Measurements from ENCODE around the gene PGM3. TPM values are rescaled to one million over a fixed set of nuclear protein-coding genes. Genes with fewer than 3 reads are reported as not detected.

Gene PGM3
- total and polyA plus RNA-seq, 2 experiments from 2014 or later, result 74.4 to 131 TPM

DNA sequence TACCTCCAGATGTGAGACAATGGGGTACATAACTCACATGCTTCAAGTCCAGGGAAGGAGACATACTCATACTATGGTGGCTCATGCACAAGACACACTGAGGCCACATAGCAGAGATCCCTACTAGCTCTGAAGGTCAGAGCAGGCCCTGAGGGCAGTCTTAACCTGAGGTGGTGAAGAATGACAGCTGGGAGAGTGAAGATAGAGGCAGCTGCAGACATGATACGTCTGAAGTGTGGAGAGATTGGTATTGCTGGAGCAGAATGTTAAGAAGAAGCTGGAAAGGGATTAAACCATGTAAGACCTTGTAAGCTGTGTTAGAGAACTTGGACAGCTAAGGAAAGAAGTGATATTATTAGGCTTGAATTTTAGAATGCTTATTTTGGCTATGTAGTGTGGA lies 32.9 kb downstream of the PGM3 start:
- in situ Hi-C loops (cut with MboI), result no loop called here
- no peaks in the 10 kb centered on the region for H3K27me3 ChIP-seq (replicated peaks; ENCODE audit: insufficient read depth)
- TF ChIP-seq EZH2phosphoT487 (IDR thresholded peaks at IDR 0.05; ENCODE audit: insufficient read depth, low read depth), result no peak
- TF ChIP-seq EZH2 (IDR thresholded peaks at IDR 0.05; ENCODE audit: insufficient read depth, poor library complexity, severe bottlenecking), result no peak
- H3F3A ChIP-seq (ENCODE audit: insufficient read depth), result peaks cover 24% of the 10 kb centered on the region
- no peak overlapping the region for H2AFZ ChIP-seq
- H3K4me2 ChIP-seq (ENCODE audit: unreplicated experiment), result no peak overlapping the region
- no peaks in the 10 kb centered on the region for H4K20me1 ChIP-seq (ENCODE audit: insufficient read depth)
- no peak for DNase-seq
- H3K9me3 ChIP-seq (ENCODE audit: low read depth), result no peaks in the 10 kb centered on the region
- 59 to 74% methylated on average over 1 of the region's 1 CpG for WGBS, 2 experiments (ENCODE audit: low coverage in 1 of 2, low lambda C conversion rate in 2 of 2, missing lambda C conversion rate in 2 of 2)
- no peak overlapping the region for H3K9ac ChIP-seq
- H3K9me2 ChIP-seq (ENCODE audit: insufficient read depth), result no peaks in the 10 kb centered on the region
- no peak overlapping the region for H3K4me3 ChIP-seq
- peaks cover 9% of the 10 kb centered on the region for H3K36me3 ChIP-seq (ENCODE audit: low read depth)
- no peaks in the 10 kb centered on the region for H3K79me2 ChIP-seq (ENCODE audit: insufficient read depth)
- no peak overlapping the region for H3K27ac ChIP-seq
- no peaks in the 10 kb centered on the region for H3K4me1 ChIP-seq (ENCODE audit: insufficient read depth)

DNA sequence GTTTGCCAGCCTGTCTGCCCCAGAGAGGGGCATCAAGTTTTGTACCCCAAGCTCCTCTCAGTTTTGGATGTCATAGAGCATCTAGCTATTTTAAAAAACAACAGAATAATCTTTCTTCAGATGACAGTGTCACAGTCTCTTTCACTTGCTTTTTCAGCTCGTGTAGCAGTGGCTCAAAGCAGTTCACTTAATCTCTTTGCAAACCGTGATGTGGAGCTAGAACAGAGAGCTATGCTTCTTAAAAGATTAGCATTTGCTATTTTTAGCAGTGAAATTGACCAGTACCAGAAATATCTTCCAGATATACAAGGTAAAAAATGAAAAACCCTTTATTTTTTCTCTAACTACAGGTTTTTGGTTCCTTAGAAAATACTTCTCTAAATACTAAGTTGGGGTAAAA lies 37.3 kb downstream of the PGM3 start:
- in situ Hi-C loops (cut with MboI), result no loop called here
- no peaks in the 10 kb centered on the region for H3K9me3 ChIP-seq (ENCODE audit: low read depth)
- TF ChIP-seq EZH2 (IDR thresholded peaks at IDR 0.05; ENCODE audit: insufficient read depth, poor library complexity, severe bottlenecking) (no peak), EZH2phosphoT487 (IDR thresholded peaks at IDR 0.05; ENCODE audit: insufficient read depth, low read depth) (no peak)

DNA sequence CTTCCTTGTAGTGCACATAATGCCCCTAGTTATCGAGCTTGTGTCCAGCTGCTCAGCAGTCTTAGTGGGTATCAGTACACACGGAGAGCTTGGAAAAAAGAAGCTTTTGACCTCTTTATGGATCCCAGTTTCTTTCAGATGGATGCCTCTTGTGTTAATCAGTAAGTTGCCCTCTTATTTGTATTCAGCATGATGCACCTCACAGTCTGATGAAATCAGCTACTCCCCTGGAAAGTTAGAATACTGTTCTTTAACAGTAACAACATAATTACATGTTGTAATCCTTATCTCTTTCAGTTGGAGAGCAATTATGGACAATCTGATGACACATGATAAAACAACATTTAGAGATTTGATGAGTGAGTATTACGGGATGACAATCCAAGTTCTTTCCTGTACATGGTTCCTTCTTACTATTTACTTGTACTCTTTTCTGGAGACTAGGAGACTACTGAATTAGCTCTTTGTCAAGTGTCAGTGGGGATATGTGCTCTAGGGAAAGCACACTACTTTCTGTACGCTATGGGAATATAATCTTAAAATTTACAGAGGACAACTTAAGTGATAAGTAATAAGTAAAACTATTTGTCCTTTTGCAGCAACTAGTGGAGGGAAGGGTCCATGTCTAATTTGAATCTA lies 39.1 kb downstream of the PGM3 start:
- Histone ChIP-seq H3K9ac (no peak overlapping the region), H2AFZ (no peak overlapping the region), H3K9me3 (ENCODE audit: low read depth) (no peaks in the 10 kb centered on the region), H3K4me1 (ENCODE audit: insufficient read depth) (no peaks in the 10 kb centered on the region), H3K9me2 (ENCODE audit: insufficient read depth) (no peaks in the 10 kb centered on the region), H3K79me2 (ENCODE audit: insufficient read depth) (no peaks in the 10 kb centered on the region), H4K20me1 (ENCODE audit: insufficient read depth) (no peaks in the 10 kb centered on the region), H3K4me3 (no peak overlapping the region), H3F3A (ENCODE audit: insufficient read depth) (no peaks in the 10 kb centered on the region), H3K27me3 (replicated peaks; ENCODE audit: insufficient read depth) (no peaks in the 10 kb centered on the region), H3K4me2 (ENCODE audit: unreplicated experiment) (peak overlapping the region; percentile 4), H3K27ac (no peak overlapping the region), H3K36me3 (ENCODE audit: low read depth) (peaks cover 21% of the 10 kb centered on the region)
- in situ Hi-C loops (cut with MboI), result no loop called here
- WGBS, 2 experiments (ENCODE audit: low coverage in 1 of 2, low lambda C conversion rate in 2 of 2, missing lambda C conversion rate in 2 of 2), result 83% methylated on average over 4 of the region's 4 CpGs
- TF ChIP-seq EZH2 (IDR thresholded peaks at IDR 0.05; ENCODE audit: insufficient read depth, poor library complexity, severe bottlenecking), result no peak
- TF ChIP-seq EZH2phosphoT487 (IDR thresholded peaks at IDR 0.05; ENCODE audit: insufficient read depth, low read depth), result no peak
- peak; percentile 3 for DNase-seq

More for the DNA sequence above, 37.3 kb downstream of the PGM3 start:
- Histone ChIP-seq H3F3A (ENCODE audit: insufficient read depth) (no peaks in the 10 kb centered on the region), H2AFZ (no peak overlapping the region), H3K79me2 (ENCODE audit: insufficient read depth) (no peaks in the 10 kb centered on the region), H3K27me3 (replicated peaks; ENCODE audit: insufficient read depth) (no peaks in the 10 kb centered on the region), H3K4me2 (ENCODE audit: unreplicated experiment) (no peak overlapping the region), H3K36me3 (ENCODE audit: low read depth) (peaks cover 18% of the 10 kb centered on the region), H4K20me1 (ENCODE audit: insufficient read depth) (no peaks in the 10 kb centered on the region), H3K9ac (no peak overlapping the region), H3K4me1 (ENCODE audit: insufficient read depth) (no peaks in the 10 kb centered on the region), H3K4me3 (no peak overlapping the region), H3K9me2 (ENCODE audit: insufficient read depth) (no peaks in the 10 kb centered on the region), H3K27ac (no peak overlapping the region)
- no peak for DNase-seq
- WGBS, 2 experiments (ENCODE audit: low coverage in 1 of 2, low lambda C conversion rate in 2 of 2, missing lambda C conversion rate in 2 of 2), result 88 to 89% methylated on average over 2 of the region's 2 CpGs

DNA sequence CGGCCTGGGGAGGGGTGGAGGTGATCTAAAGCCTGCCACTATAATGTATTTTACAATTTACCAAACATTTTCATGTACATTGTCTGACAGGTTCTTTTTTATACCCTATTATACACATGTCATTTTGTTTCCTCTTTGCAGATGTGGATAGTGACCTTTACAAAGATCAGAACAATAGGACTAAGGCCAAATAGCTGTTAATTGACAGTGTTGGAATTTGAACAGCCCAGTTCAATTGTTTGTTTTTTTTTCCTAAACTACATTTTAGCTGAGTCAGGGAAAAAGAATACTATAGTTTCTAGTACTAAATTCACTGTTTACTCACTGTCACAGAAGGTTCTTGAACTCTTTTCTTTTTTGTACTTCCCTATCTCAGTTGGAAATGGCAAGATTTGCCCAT lies 40.2 kb downstream of the PGM3 start:
- Histone ChIP-seq H3K9ac (no peak overlapping the region), H4K20me1 (ENCODE audit: insufficient read depth) (no peaks in the 10 kb centered on the region), H3F3A (ENCODE audit: insufficient read depth) (no peaks in the 10 kb centered on the region), H3K4me1 (ENCODE audit: insufficient read depth) (no peaks in the 10 kb centered on the region), H3K27ac (no peak overlapping the region), H3K79me2 (ENCODE audit: insufficient read depth) (no peaks in the 10 kb centered on the region), H2AFZ (no peak overlapping the region), H3K4me2 (ENCODE audit: unreplicated experiment) (no peak overlapping the region), H3K36me3 (ENCODE audit: low read depth) (peaks cover 16% of the 10 kb centered on the region), H3K27me3 (replicated peaks; ENCODE audit: insufficient read depth) (no peaks in the 10 kb centered on the region), H3K4me3 (no peak overlapping the region), H3K9me3 (ENCODE audit: low read depth) (no peaks in the 10 kb centered on the region), H3K9me2 (ENCODE audit: insufficient read depth) (no peaks in the 10 kb centered on the region)
- in situ Hi-C loops (cut with MboI), result no loop called here
- DNase-seq, result no peak
- WGBS, 2 experiments (ENCODE audit: low coverage in 1 of 2, low lambda C conversion rate in 2 of 2, missing lambda C conversion rate in 2 of 2), result 89 to 91% methylated on average over 1 of the region's 1 CpG
- no peak for TF ChIP-seq EZH2phosphoT487 (IDR thresholded peaks at IDR 0.05; ENCODE audit: insufficient read depth, low read depth)
- TF ChIP-seq EZH2 (IDR thresholded peaks at IDR 0.05; ENCODE audit: insufficient read depth, poor library complexity, severe bottlenecking), result no peak
